HG03354 (cell line): ENCODE measurements around the gene NCK1.

Experiments used
- ATAC-seq: cut with Tn5 transposase; IDR thresholded peaks from one replicate; pipeline ENCODE4 v1.9.1; 2021; ENCODE audit warnings: mild to moderate bottlenecking; ENCODE audit not compliant: unreplicated experiment, poor library complexity, severe bottlenecking

The NCK1 gene

GRCh38 chr3:136861890-136862616 is at the start of gene NCK1:
NCK1 (plus strand) TSS chr3:136862208; CDS start chr3:136928002, 65,794 bp downstream.
- peak; percentile 97 for ATAC-seq

- no peak for ATAC-seq
These were observed 44.6 kb upstream of the NCK1 start for GRCh38 chr3:136817448-136817847.

GRCh38 chr3:136818191-136818768 is 43.7 kb upstream of the NCK1 start:
- ATAC-seq = no peak

- peak; percentile 42 for ATAC-seq
These were observed 43.1 kb upstream of the NCK1 start, which contains the start of gene SLC35G2 for GRCh38 chr3:136818769-136819391. SLC35G2 (plus strand) TSS chr3:136819126; CDS start chr3:136854461, 35,335 bp downstream.

- peak; percentile 41 for ATAC-seq
These were observed 42.6 kb upstream of the NCK1 start for GRCh38 chr3:136819392-136819730.

- ATAC-seq = no peak
These were observed 42.0 kb upstream of the NCK1 start for GRCh38 chr3:136819731-136820679.

GRCh38 chr3:136831461-136831860 is 30.5 kb upstream of the NCK1 start:
- ATAC-seq = no peak

- ATAC-seq = no peak
These were observed 26.8 kb upstream of the NCK1 start for GRCh38 chr3:136835089-136835812.

GRCh38 chr3:136835813-136836510 is 26.0 kb upstream of the NCK1 start:
- ATAC-seq = no peak

GRCh38 chr3:136836511-136837156 is 25.4 kb upstream of the NCK1 start:
- no peak for ATAC-seq

GRCh38 chr3:136838641-136839555 is 23.1 kb upstream of the NCK1 start:
- no peak for ATAC-seq

GRCh38 chr3:136839556-136839931 is 22.5 kb upstream of the NCK1 start:
- ATAC-seq = no peak

GRCh38 chr3:136840252-136840651 is 21.8 kb upstream of the NCK1 start:
- no peak for ATAC-seq

GRCh38 chr3:136842294-136842693 is 19.7 kb upstream of the NCK1 start:
- ATAC-seq = no peak

GRCh38 chr3:136844724-136845123 is 17.3 kb upstream of the NCK1 start:
- no peak for ATAC-seq

GRCh38 chr3:136852180-136852579 is 9.8 kb upstream of the NCK1 start:
- ATAC-seq = no peak

- ATAC-seq = no peak
These were observed 5.3 kb upstream of the NCK1 start for GRCh38 chr3:136856665-136857064.
